CD4-positive, alpha-beta T cell (primary cell): Measurements from ENCODE around the gene UBAC2. TPM values are rescaled to one million over a fixed set of nuclear protein-coding genes. Genes with fewer than 3 reads are reported as not detected.

Source experiments
- ATAC-seq: fragments of 200-7000 bp; cut with Tn5 transposase; one replicate; pipeline ENCODE4 v1.10.0; 2022; ENCODE audit warnings: mild to moderate bottlenecking; ENCODE audit not compliant: poor library complexity
- CTCF ChIA-PET: fragments of 350-600 bp; sonication (Branson Sonifier 250); formaldehyde crosslinking; loops from one replicate; lab custom pipeline; 2021; ENCODE audit warnings: antibody characterized with exemption, inconsistent platforms; lab: Charles Lee
- POLR2A ChIA-PET: fragments of 350-600 bp; sonication (Branson Sonifier 250); formaldehyde crosslinking; loops from one replicate; lab custom pipeline; 2021; ENCODE audit warnings: antibody characterized with exemption, inconsistent platforms; lab: Charles Lee
- DNase-seq, 14 experiments: peaks; one replicate each; pipeline ENCODE4 v3.0.0-alpha.2; 2013 to 2020; ENCODE audit warnings: mixed read lengths in 2 of 14
- H3K27ac ChIP-seq, 2 donors: one replicate each; pipeline versions ENCODE4 v1.5.1 to v1.7.0; 2013; ENCODE audit warnings: low read length in 2 of 2, low read depth in 1 of 2, mild to moderate bottlenecking in 1 of 2
- H3K27me3 ChIP-seq, 2 experiments: 1 replicate in 1 of 2; 2 replicates in 1 of 2; pipeline versions ENCODE4 v1.6.1 to v1.7.0; 2013; ENCODE audit warnings: low read length in 2 of 2, control low read depth in 1 of 2, mild to moderate bottlenecking in 1 of 2, moderate library complexity in 1 of 2; ENCODE audit not compliant: insufficient read depth in 2 of 2, control insufficient read depth in 1 of 2
- H3K36me3 ChIP-seq: one replicate; pipeline ENCODE4 v1.6.1; 2013; ENCODE audit warnings: low read length, control low read depth; ENCODE audit not compliant: insufficient read depth
- H3K4me1 ChIP-seq: one replicate; pipeline ENCODE4 v1.6.1; 2013; ENCODE audit warnings: low read length, control low read depth; ENCODE audit not compliant: insufficient read depth
- H3K4me3 ChIP-seq: one replicate; pipeline ENCODE4 v1.5.1; 2013; ENCODE audit warnings: mild to moderate bottlenecking, low read length, moderate library complexity
- H3K9me3 ChIP-seq, 2 experiments: 1 replicate in 1 of 2; 2 replicates in 1 of 2; pipeline versions ENCODE4 v1.6.1 to v1.7.0; 2013; ENCODE audit warnings: low read length in 2 of 2, mild to moderate bottlenecking in 2 of 2, control low read depth in 1 of 2, moderate library complexity in 1 of 2; ENCODE audit not compliant: control insufficient read depth in 1 of 2, insufficient read depth in 1 of 2
- H3K27ac Mint-ChIP-seq: one replicate; pipeline ENCODE4 v1.8.0; 2020; ENCODE audit warnings: mixed read lengths
- H3K27me3 Mint-ChIP-seq: one replicate; pipeline ENCODE4 v1.8.0; 2021; ENCODE audit warnings: mixed read lengths
- H3K36me3 Mint-ChIP-seq: one replicate; pipeline ENCODE4 v1.8.0; 2021; ENCODE audit warnings: low read depth, mixed read lengths
- H3K4me1 Mint-ChIP-seq: one replicate; pipeline ENCODE4 v1.8.0; 2021; ENCODE audit warnings: low read depth, mixed read lengths
- H3K4me3 Mint-ChIP-seq: one replicate; pipeline ENCODE4 v1.8.0; 2020; ENCODE audit warnings: mild to moderate bottlenecking, mixed read lengths
- H3K9me3 Mint-ChIP-seq: one replicate; pipeline ENCODE4 v1.8.0; 2020; ENCODE audit warnings: mixed read lengths
- CTCF ChIP-seq: fragments of 200-600 bp; IDR thresholded peaks from one replicate; pipeline ENCODE4 v1.8.0; 2022; ENCODE audit warnings: antibody characterized with exemption, mild to moderate bottlenecking
- intact Hi-C, 2 experiments: fragments of 100-400 bp; cut with DNase I in 1 of 2; cut with micrococcal nuclease in 1 of 2; formaldehyde crosslinking; loops; one replicate each; pipeline versions ENCODE4 v1.15.1 to v1.9.0; 2023 to 2025; cut with DNase I, micrococcal nuclease
- total RNA-seq, 174 experiments: library from RNA in 2 of 174; stranded (reverse) in 2 of 174; gene quantifications; one replicate each; pipeline ENCODE4 v1.2.3 and lab custom pipeline; 2021 to 2026

UBAC2 gene
- total RNA-seq, 2 experiments from 2014 or later = 59.8 to 67.4 TPM

- CTCF ChIA-PET = interaction anchor here (0.9 to 1.7 kb wide), 2 partner anchors 20 to 98 kb away, joined by 3 to 9 read pairs; no protein-coding TSS in a partner anchor
- H3K27me3 Mint-ChIP-seq = no peaks in the 10 kb centered on the region
- intact Hi-C loops = no loop called here
- H3K27me3 ChIP-seq = no peaks in the 10 kb centered on the region
- H3K4me3 Mint-ChIP-seq = peak overlapping the region; percentile 39
- POLR2A ChIA-PET = interaction anchor here (1.1 to 1.6 kb wide), 6 partner anchors 9 to 92 kb away, joined by 3 to 16 read pairs (median 3); no protein-coding TSS in a partner anchor
- no peak overlapping the region for H3K27ac ChIP-seq
- DNase-seq = no peak
- no peak for ATAC-seq
- peaks cover 71% of the 10 kb centered on the region for H3K36me3 Mint-ChIP-seq
- TF ChIP-seq CTCF = no peak
- H3K4me1 ChIP-seq = peaks cover 70% of the 10 kb centered on the region
- peak overlapping the region; percentile 100 for H3K27ac Mint-ChIP-seq
- H3K4me1 Mint-ChIP-seq = peaks cover 98% of the 10 kb centered on the region
- H3K4me3 ChIP-seq = no peak overlapping the region
- no peaks in the 10 kb centered on the region for H3K9me3 Mint-ChIP-seq
- no peaks in the 10 kb centered on the region for H3K9me3 ChIP-seq
- H3K36me3 ChIP-seq = peaks cover 29% of the 10 kb centered on the region
Measured at GRCh38 chr13:99289271-99289670, 88.6 kb downstream of the UBAC2 start.

GRCh38 chr13:99289674-99290337 is 89.2 kb downstream of the UBAC2 start:
- Histone ChIP-seq H3K4me1 (peaks cover 71% of the 10 kb centered on the region), H3K27me3 (no peaks in the 10 kb centered on the region), H3K36me3 (peaks cover 34% of the 10 kb centered on the region), H3K27ac (peak overlapping the region in 1 of 2 donors; percentile 14), H3K4me3 (no peak overlapping the region), H3K9me3 (no peaks in the 10 kb centered on the region)
- Mint-ChIP-seq H3K4me3 (peak overlapping the region; percentile 51), H3K27me3 (no peaks in the 10 kb centered on the region), H3K27ac (peak overlapping the region; percentile 100), H3K36me3 (peaks cover 75% of the 10 kb centered on the region), H3K4me1 (peaks cover 98% of the 10 kb centered on the region), H3K9me3 (no peaks in the 10 kb centered on the region)
- ATAC-seq (peak; percentile 57), DNase-seq (peak in 8 of 14 experiments; percentile 25 to 85 (median 52))
- intact Hi-C loops = loop anchor here in 1 of 2 experiments (10.0 kb wide), 1 partner anchor 215 kb away; the partner anchor contains the start of gene TM9SF2
- POLR2A ChIA-PET = no interaction called here
- CTCF ChIA-PET = interaction anchor here (0.7 kb wide), 1 partner anchor 100 kb away, joined by 3 read pairs; no protein-coding TSS in a partner anchor
- no peak for TF ChIP-seq CTCF

GRCh38 chr13:99290894-99291293 is 90.2 kb downstream of the UBAC2 start:
- Histone ChIP-seq H3K9me3 (no peaks in the 10 kb centered on the region), H3K4me1 (peaks cover 70% of the 10 kb centered on the region), H3K36me3 (peaks cover 45% of the 10 kb centered on the region), H3K4me3 (no peak overlapping the region), H3K27ac (peak overlapping the region in 1 of 2 donors; percentile 23), H3K27me3 (no peaks in the 10 kb centered on the region)
- ChIA-PET CTCF (interaction anchor here (3.1 kb wide), 1 partner anchor 21 kb away, joined by 11 read pairs; no protein-coding TSS in a partner anchor), POLR2A (interaction anchor here (0.9 to 4.1 kb wide), 2 partner anchors 15 to 34 kb away, joined by 5 to 21 read pairs; partner anchors contain the start of gene GPR183)
- no peaks in the 10 kb centered on the region for H3K9me3 Mint-ChIP-seq
- peak overlapping the region; percentile 62 for H3K4me3 Mint-ChIP-seq
- peak overlapping the region; percentile 100 for H3K27ac Mint-ChIP-seq
- TF ChIP-seq CTCF = no peak
- H3K27me3 Mint-ChIP-seq = no peaks in the 10 kb centered on the region
- peaks cover 84% of the 10 kb centered on the region for H3K36me3 Mint-ChIP-seq
- intact Hi-C loops = loop anchor here in 1 of 2 experiments (10.0 kb wide), 1 partner anchor 214 kb away; the partner anchor contains the start of gene TM9SF2
- H3K4me1 Mint-ChIP-seq = peaks cover 98% of the 10 kb centered on the region
- ATAC-seq (peak; percentile 46), DNase-seq (peak in 3 of 14 experiments; percentile 62 to 71 (median 64))
